PFSK-1 (cell line): ENCODE results near the gene SIDT1. TPM values are rescaled to one million over a fixed set of nuclear protein-coding genes. Genes with fewer than 3 reads are reported as not detected.

Source experiments
- FOXP2 ChIP-seq: optimal IDR thresholded peaks from 2 replicates; pipeline ENCODE3; 2011; ENCODE audit warnings: borderline replicate concordance, control low read depth, inconsistent platforms; ENCODE audit not compliant: insufficient read depth; ENCODE audit errors: extremely low read length, extremely low read depth
- POLR2AphosphoS5 ChIP-seq: IDR thresholded peaks from 2 replicates; pipeline ENCODE4 v1.6.1; 2012; ENCODE audit warnings: low read depth, mild to moderate bottlenecking, control low read depth, low read length, moderate library complexity
- SIN3A ChIP-seq: IDR thresholded peaks from 2 replicates; pipeline ENCODE4 v1.6.1; 2012; ENCODE audit warnings: mild to moderate bottlenecking, low read length, moderate library complexity, borderline replicate concordance; ENCODE audit not compliant: insufficient read depth
- TAF1 ChIP-seq: IDR thresholded peaks from 2 replicates; pipeline ENCODE4 v1.6.1; 2012; ENCODE audit warnings: low read length, control low read depth, borderline replicate concordance; ENCODE audit not compliant: insufficient read depth
- polyA plus RNA-seq: library from polyadenylated mRNA; unstranded; fragments of >200 nt; gene quantifications from one replicate; pipeline ENCODE4 v1.2.1, GENCODE V29; 2012; ENCODE audit warnings: low read depth, missing spikeins; ENCODE audit not compliant: insufficient read length
- TF ChIP-seq, protein P1 (sequence below), 2 experiments: IDR thresholded peaks; 2 replicates each; pipeline versions ENCODE4 v1.6.1 to v1.8.0; 2011 to 2012; ENCODE audit warnings: low read depth in 2 of 2, low read length in 2 of 2, control low read depth in 1 of 2, inconsistent platforms in 1 of 2, mild to moderate bottlenecking in 1 of 2, moderate library complexity in 1 of 2; ENCODE audit not compliant: insufficient read depth in 1 of 2

Gene SIDT1
- polyA plus RNA-seq, result not detected

DNA sequence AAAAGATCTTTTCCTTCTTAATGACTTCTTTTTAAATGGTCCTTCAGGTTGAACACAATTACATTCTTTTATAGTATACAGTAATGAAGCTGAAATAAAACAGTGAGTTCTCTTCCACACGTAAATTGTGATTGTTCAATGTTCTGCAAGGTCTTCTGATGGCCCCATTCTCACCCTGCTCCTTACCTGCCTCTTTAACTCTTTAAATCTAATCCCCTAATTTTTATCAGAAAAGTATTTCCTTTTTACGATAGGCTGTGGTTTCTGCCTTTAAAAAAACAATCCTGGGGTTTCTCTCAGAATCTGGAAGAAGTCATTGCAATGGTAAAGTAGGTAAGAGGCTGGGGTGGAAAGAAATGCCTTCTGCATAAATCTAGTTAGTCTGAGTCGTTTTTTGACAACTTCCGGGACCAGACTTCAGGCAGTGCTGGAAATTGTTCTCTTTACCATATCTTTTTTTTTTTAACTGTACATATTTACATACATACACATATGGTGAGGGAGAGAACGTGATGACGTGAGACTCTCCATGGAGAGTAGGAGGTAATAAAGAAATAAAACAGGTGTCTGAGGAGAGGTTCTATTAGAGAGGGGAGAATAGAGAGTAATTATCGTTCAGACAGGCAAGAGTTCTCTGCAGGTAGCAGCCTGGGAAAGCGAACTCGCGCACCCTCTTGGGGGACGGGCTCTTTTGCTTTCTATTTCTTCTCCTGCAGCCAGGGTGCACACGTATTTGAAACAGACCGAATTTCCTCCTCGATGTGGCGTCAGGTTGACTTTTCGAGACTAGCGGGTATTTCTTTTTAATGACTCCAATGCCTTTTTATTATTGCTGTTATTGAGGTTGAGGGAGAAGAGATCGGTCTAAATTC is at the start of gene SIDT1:
SIDT1 (plus strand) TSS at position 730 of the 872 bp plus-strand sequence. CDS start 467 bp downstream, outside the sequence.
- no peak for TF ChIP-seq POLR2AphosphoS5
- TF ChIP-seq, protein P1, sequence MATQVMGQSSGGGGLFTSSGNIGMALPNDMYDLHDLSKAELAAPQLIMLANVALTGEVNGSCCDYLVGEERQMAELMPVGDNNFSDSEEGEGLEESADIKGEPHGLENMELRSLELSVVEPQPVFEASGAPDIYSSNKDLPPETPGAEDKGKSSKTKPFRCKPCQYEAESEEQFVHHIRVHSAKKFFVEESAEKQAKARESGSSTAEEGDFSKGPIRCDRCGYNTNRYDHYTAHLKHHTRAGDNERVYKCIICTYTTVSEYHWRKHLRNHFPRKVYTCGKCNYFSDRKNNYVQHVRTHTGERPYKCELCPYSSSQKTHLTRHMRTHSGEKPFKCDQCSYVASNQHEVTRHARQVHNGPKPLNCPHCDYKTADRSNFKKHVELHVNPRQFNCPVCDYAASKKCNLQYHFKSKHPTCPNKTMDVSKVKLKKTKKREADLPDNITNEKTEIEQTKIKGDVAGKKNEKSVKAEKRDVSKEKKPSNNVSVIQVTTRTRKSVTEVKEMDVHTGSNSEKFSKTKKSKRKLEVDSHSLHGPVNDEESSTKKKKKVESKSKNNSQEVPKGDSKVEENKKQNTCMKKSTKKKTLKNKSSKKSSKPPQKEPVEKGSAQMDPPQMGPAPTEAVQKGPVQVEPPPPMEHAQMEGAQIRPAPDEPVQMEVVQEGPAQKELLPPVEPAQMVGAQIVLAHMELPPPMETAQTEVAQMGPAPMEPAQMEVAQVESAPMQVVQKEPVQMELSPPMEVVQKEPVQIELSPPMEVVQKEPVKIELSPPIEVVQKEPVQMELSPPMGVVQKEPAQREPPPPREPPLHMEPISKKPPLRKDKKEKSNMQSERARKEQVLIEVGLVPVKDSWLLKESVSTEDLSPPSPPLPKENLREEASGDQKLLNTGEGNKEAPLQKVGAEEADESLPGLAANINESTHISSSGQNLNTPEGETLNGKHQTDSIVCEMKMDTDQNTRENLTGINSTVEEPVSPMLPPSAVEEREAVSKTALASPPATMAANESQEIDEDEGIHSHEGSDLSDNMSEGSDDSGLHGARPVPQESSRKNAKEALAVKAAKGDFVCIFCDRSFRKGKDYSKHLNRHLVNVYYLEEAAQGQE (IDR thresholded peaks at IDR 0.05; ENCODE audit: insufficient read depth in 1 of 2, low read depth in 2 of 2, low read length in 2 of 2), result no peak
- TF ChIP-seq SIN3A, result no peak
- no peak for TF ChIP-seq FOXP2
- no peak for TF ChIP-seq TAF1

GRCh38 chr3:113485161-113485609 is 47.2 kb upstream of the SIDT1 start:
- TF ChIP-seq TAF1, result no peak
- TF ChIP-seq FOXP2, result no peak
- TF ChIP-seq, protein P1 (IDR thresholded peaks at IDR 0.05; ENCODE audit: insufficient read depth in 1 of 2, low read depth in 2 of 2, low read length in 2 of 2), result no peak

GRCh38 chr3:113495035-113495434 is 37.3 kb upstream of the SIDT1 start:
- TF ChIP-seq FOXP2 (no peak), POLR2AphosphoS5 (no peak), SIN3A (no peak), TAF1 (no peak)
- TF ChIP-seq, protein P1 (IDR thresholded peaks at IDR 0.05; ENCODE audit: insufficient read depth in 1 of 2, low read depth in 2 of 2, low read length in 2 of 2), result no peak

GRCh38 chr3:113496924-113497323 is 35.4 kb upstream of the SIDT1 start:
- TF ChIP-seq, protein P1 (IDR thresholded peaks at IDR 0.05; ENCODE audit: insufficient read depth in 1 of 2, low read depth in 2 of 2, low read length in 2 of 2), result no peak
- TF ChIP-seq TAF1, result no peak
- TF ChIP-seq SIN3A, result no peak
- TF ChIP-seq FOXP2, result no peak
- no peak for TF ChIP-seq POLR2AphosphoS5
